K562 (cell line): ENCODE measurements around the gene VPS45. TPM values are rescaled to one million over a fixed set of nuclear protein-coding genes. Genes with fewer than 3 reads are reported as not detected.

Source experiments
- ATAC-seq: fragments of 200-7000 bp; cut with Tn5 transposase; 3 replicates; pipeline ENCODE4 v1.9.1; 2020; ENCODE audit warnings: moderate library complexity
- BruUV-seq: library from RNA; stranded (reverse); fragments of 400-500 nt; replicated peaks from 2 replicates; lab custom pipeline; 2021; lab: Mats Ljungman, UMichigan
- CTCF ChIA-PET: fragments of 300-600 bp; formaldehyde crosslinking; extraction: SDS; loops from one replicate; lab custom pipeline; 2021; ENCODE audit warnings: low intra/inter-chr PET ratio; lab: Yijun Ruan, JAX
- POLR2A ChIA-PET: fragments of 300-600, 350-650 bp; sonication (Branson Sonifier 250); formaldehyde crosslinking; extraction: SDS; loops from one replicate; lab custom pipeline; 2021; ENCODE audit warnings: antibody characterized with exemption, inconsistent platforms; lab: Yijun Ruan, JAX
- DNase-seq, 4 experiments: peaks; one replicate each; pipeline versions ENCODE4 v3.0.0 to v3.0.0-alpha.2; 2011 to 2018; ENCODE audit warnings: low spot score in 3 of 4, mixed read lengths in 3 of 4; ENCODE audit errors: extremely low read depth in 1 of 4
- FAIRE-seq: peaks from 2 replicates; lab custom pipeline; 2011; peaks lifted over from hg19 to GRCh38; lab: Jason Lieb, UNC
- H2AFZ ChIP-seq: 2 replicates; pipeline ENCODE4 v1.6.0; 2011; ENCODE audit warnings: low read depth, low read length, control low read depth, inconsistent platforms
- H3K27ac ChIP-seq: fragments of 200-600 bp; 3 replicates; pipeline ENCODE4 v1.8.0; 2011; ENCODE audit warnings: low read depth, mild to moderate bottlenecking, control low read depth, inconsistent platforms, low read length, moderate library complexity, mixed read lengths; ENCODE audit errors: extremely low read depth
- H3K27me3 ChIP-seq, 2 experiments: fragments of 300-600 bp in 1 of 2; 2 replicates in 1 of 2; 3 replicates in 1 of 2; pipeline versions ENCODE4 v1.6.0 to v1.8.0; 2011; ENCODE audit warnings: inconsistent platforms in 2 of 2, low read length in 2 of 2, mild to moderate bottlenecking in 1 of 2, mixed read lengths in 1 of 2, moderate library complexity in 1 of 2; ENCODE audit not compliant: control insufficient read depth in 2 of 2, insufficient read depth in 2 of 2
- H3K36me3 ChIP-seq: fragments of 300-600 bp; 3 replicates; pipeline ENCODE4 v1.8.0; 2011; ENCODE audit warnings: mild to moderate bottlenecking, low read length, inconsistent platforms; ENCODE audit not compliant: control insufficient read depth, insufficient read depth
- H3K4me1 ChIP-seq, 2 experiments: fragments of 200-600 bp in 1 of 2; replicated peaks in 1 of 2; 2 replicates in 1 of 2; 3 replicates in 1 of 2; pipeline versions ENCODE4 v1.5.1 to v1.8.0; 2011; ENCODE audit warnings: inconsistent platforms in 2 of 2, low read length in 2 of 2, mild to moderate bottlenecking in 1 of 2, mixed read lengths in 1 of 2, moderate library complexity in 1 of 2; ENCODE audit not compliant: control insufficient read depth in 2 of 2, insufficient read depth in 2 of 2
- H3K4me2 ChIP-seq: 2 replicates; pipeline ENCODE4 v1.6.1; 2011; ENCODE audit warnings: low read length, control low read depth, inconsistent platforms, mixed read lengths; ENCODE audit not compliant: insufficient read depth
- H3K4me3 ChIP-seq: fragments of 200-600 bp; sonication (generic), shearing (Covaris generic); 2 replicates; pipeline ENCODE4 v1.5.1; 2016; ENCODE audit warnings: control low read depth, inconsistent platforms
- H3K79me2 ChIP-seq: fragments of 200-600 bp; 3 replicates; pipeline ENCODE4 v1.8.0; 2011; ENCODE audit warnings: low read length, inconsistent platforms; ENCODE audit not compliant: control insufficient read depth, insufficient read depth
- H3K9ac ChIP-seq, 2 experiments: 2 replicates each; pipeline versions ENCODE4 v1.6.0 to v1.6.1; 2011; ENCODE audit warnings: low read depth in 2 of 2, low read length in 2 of 2, control low read depth in 1 of 2, inconsistent platforms in 1 of 2, mild to moderate bottlenecking in 1 of 2, mixed read lengths in 1 of 2; ENCODE audit not compliant: insufficient read depth in 1 of 2
- H3K9me1 ChIP-seq: one replicate; pipeline ENCODE4 v1.6.0; 2011; ENCODE audit warnings: inconsistent platforms, mild to moderate bottlenecking, low read length, moderate library complexity; ENCODE audit not compliant: control insufficient read depth, insufficient read depth
- H3K9me3 ChIP-seq: replicated peaks from 2 replicates; pipeline ENCODE4 v1.5.1; 2011; ENCODE audit warnings: low read depth, low read length, inconsistent platforms; ENCODE audit not compliant: control insufficient read depth, insufficient read depth
- H4K20me1 ChIP-seq: replicated peaks from 2 replicates; pipeline ENCODE4 v1.6.1; 2011; ENCODE audit warnings: low read length, inconsistent platforms, mixed read lengths; ENCODE audit not compliant: control insufficient read depth, insufficient read depth
- CTCF ChIP-seq, 3 experiments: IDR thresholded peaks in 2 of 3; conservative IDR thresholded peaks in 1 of 3; 2 replicates each; pipeline ENCODE4 v1.5.1; 2011 to 2012; ENCODE audit warnings: low read length in 3 of 3, mild to moderate bottlenecking in 3 of 3, control low read depth in 2 of 3, improper control_type of control experiment in 1 of 3, inconsistent platforms in 1 of 3, low read depth in 1 of 3, mixed read lengths in 1 of 3, moderate library complexity in 1 of 3; ENCODE audit not compliant: insufficient read depth in 2 of 3
- ELF4 ChIP-seq: fragments of 450-650 bp; formaldehyde crosslinking; IDR thresholded peaks from 2 replicates; pipeline ENCODE4 v1.4.0; 2022; ENCODE audit warnings: missing genetic modification characterization
- ETV1 ChIP-seq: fragments of 450-650 bp; conservative IDR thresholded peaks from 2 replicates; pipeline ENCODE4 v1.6.1; 2016; ENCODE audit warnings: missing genetic modification characterization, control low read depth, low read depth, missing compliant biosample characterization
- HMG20A ChIP-seq: fragments of 450-650 bp; formaldehyde crosslinking; conservative IDR thresholded peaks from 2 replicates; pipeline ENCODE4 v1.4.0; 2020; ENCODE audit warnings: mild to moderate bottlenecking, mixed read lengths
- L3MBTL2 ChIP-seq: fragments of 450-650 bp; IDR thresholded peaks from 2 replicates; pipeline ENCODE4 v1.6.1; 2016; ENCODE audit warnings: mild to moderate bottlenecking, moderate library complexity
- MBD1 ChIP-seq: fragments of 250-450 bp; sonication (Bioruptor Pico); IDR thresholded peaks from 2 replicates; pipeline ENCODE4 v1.8.0; 2022; ENCODE audit warnings: inconsistent platforms
- NFRKB ChIP-seq: fragments of 450-650 bp; IDR thresholded peaks from 2 replicates; pipeline ENCODE4 v1.6.1; 2016; ENCODE audit warnings: low read depth
- PHTF2 ChIP-seq: fragments of 250-450 bp; sonication (Bioruptor Pico); IDR thresholded peaks from 2 replicates; pipeline ENCODE4 v1.5.0; 2021; ENCODE audit warnings: mild to moderate bottlenecking
- STAG1 ChIP-seq: sonication (generic); formaldehyde crosslinking; IDR thresholded peaks from 2 replicates; pipeline ENCODE4 v1.5.0; 2020; ENCODE audit warnings: missing genetic modification reagents, borderline replicate concordance
- ZC3H4 ChIP-seq: sonication (generic); formaldehyde crosslinking; IDR thresholded peaks from 2 replicates; pipeline ENCODE4 v1.9.0; 2021; ENCODE audit warnings: missing genetic modification reagents, borderline replicate concordance
- ZNF175 ChIP-seq: fragments of 200-800 bp; sonication (Bioruptor generic); IDR thresholded peaks from 2 replicates; pipeline ENCODE4 v1.6.1; 2016; ENCODE audit warnings: low read depth, mild to moderate bottlenecking, missing genetic modification characterization, missing compliant biosample characterization
- ZNF592 ChIP-seq: fragments of 450-650 bp; IDR thresholded peaks from 2 replicates; pipeline ENCODE4 v1.6.1; 2017; ENCODE audit warnings: antibody characterized with exemption, mild to moderate bottlenecking
- WGBS: fragments of 100-300 bp; shearing (Covaris generic); methylation state at CpG from one replicate; pipeline ENCODE4 v1.1.6; 2016; ENCODE audit warnings: low coverage, mixed read lengths; ENCODE audit not compliant: insufficient coverage; ENCODE audit errors: missing lambda C conversion rate; 5-methylcytosine and 5-hydroxymethylcytosine counted together
- in situ Hi-C: fragments of 300-500 bp; cut with MboI; formaldehyde crosslinking; loops from 4 replicates; pipeline ENCODE4 v1.15.0; 2018; ENCODE audit warnings: inconsistent platforms, mixed read lengths
- intact Hi-C: fragments of 100-400 bp; cut with micrococcal nuclease; formaldehyde crosslinking; loops from 2 replicates; pipeline ENCODE4 v1.14.2; 2022
- polyA plus RNA-seq, 8 experiments: library from polyadenylated mRNA; depleted of rRNA in 4 of 8; stranded (reverse) in 5 of 8; unstranded in 3 of 8; fragments of >200 nt; fragmentation: Nextera tagmentation in 2 of 8; fragmentation: Illumina TruSeq in 1 of 8; extraction: Ambion mirVana in 2 of 8; extraction: Trizol in 1 of 8; gene quantifications; 2 replicates each; pipeline versions ENCODE4 v1.2.1 to v1.2.3, GENCODE V29; 2011 to 2014; ENCODE audit warnings: inconsistent platforms in 1 of 8, missing spikeins in 1 of 8
- total RNA-seq, 7 experiments: library from RNA; depleted of rRNA in 6 of 7; stranded (reverse); fragments of >200 nt in 6 of 7; fragmentation: Illumina TruSeq in 2 of 7; extraction: Trizol in 2 of 7; gene quantifications; 2 replicates each; pipeline versions ENCODE4 v1.2.1 to v1.2.3, GENCODE V29; 2011 to 2021; ENCODE audit warnings: low replicate concordance in 1 of 7

The VPS45 gene
- total and polyA plus RNA-seq, 9 of the 15 experiments (the other 6 are each of a cell fraction or from before 2014, with no cell fraction given) = 17.9 to 48.2 (median 34.4) TPM

- CTCF ChIA-PET = no interaction called here
- H3K4me3 ChIP-seq = peak overlapping the region; percentile 7; the same call in 1 of the 2 replicates
- peak; percentile 4 for ATAC-seq
- peak; percentile 71 for FAIRE-seq
- peak overlapping the region; percentile 86 for H3K4me2 ChIP-seq
- POLR2A ChIA-PET = interaction anchor here (0.6 to 6.1 kb wide), 13 partner anchors 10 to 275 kb away, joined by 3 to 57 read pairs (median 4); partner anchors contain the start of gene PLEKHO1
- no TSS peak for BruUV-seq
- peak in 1 of 4 experiments; percentile 50 for DNase-seq
- 51% methylated on average over 9 of the region's 9 CpGs for WGBS
- peak overlapping the region; percentile 51 to 82; a peak in 3 of 4 replicates for H3K9ac ChIP-seq
- no peaks in the 10 kb centered on the region for H3K79me2 ChIP-seq
- intact Hi-C loops = loop anchor here (10.0 kb wide), 1 partner anchor 267 kb away; the partner anchor contains the start of gene BOLA1
- in situ Hi-C loops = no loop called here
- peaks cover 3% of the 10 kb centered on the region for H3K9me1 ChIP-seq
- no peaks in the 10 kb centered on the region for H3K9me3 ChIP-seq
- H3K4me1 ChIP-seq = peaks cover 27 to 53% of the 10 kb centered on the region in 2 experiments
- H3K36me3 ChIP-seq = peaks cover 6% of the 10 kb centered on the region; the same call in 2 of the 3 replicates
- H4K20me1 ChIP-seq = no peaks in the 10 kb centered on the region
- H3K27me3 ChIP-seq = no peaks in the 10 kb centered on the region
- H2AFZ ChIP-seq = peak overlapping the region; percentile 91
- peak overlapping the region; percentile 95 for H3K27ac ChIP-seq
- TF ChIP-seq STAG1 (CRISPR knock-in tag) (0 out of 2 replicates have a peak, but pooled peaks have one; percentile 22), NFRKB (peak; percentile 11; the same call in 1 of the 2 replicates), ZC3H4 (CRISPR knock-in tag) (0 out of 2 replicates have a peak, but pooled peaks have one; percentile 21), ZNF175 (CRISPR knock-in tag) (0 out of 2 replicates have a peak, but pooled peaks have one; percentile 48), ELF4 (CRISPR knock-in tag) (peak; percentile 12; the same call in 1 of the 2 replicates), ZNF592 (peak; percentile 84), ETV1 (tag) (0 out of 2 replicates have a peak, but pooled peaks have one; percentile 13), L3MBTL2 (peak; percentile 52; the same call in 1 of the 2 replicates), MBD1 (0 out of 2 replicates have a peak, but pooled peaks have one; percentile 26), HMG20A (CRISPR knock-in tag) (no peak), PHTF2 (no peak), CTCF (IDR thresholded peaks at IDR 0.05 in 2 of 3, conservative IDR thresholded peaks at IDR 0.05 in 1 of 3; ENCODE audit: insufficient read depth in 2 of 3, low read depth in 1 of 3, low read length in 3 of 3) (0 out of 6 replicates have a peak, but pooled peaks of 2 of the 3 experiments have one; percentile 4 to 11)
Measured at GRCh38 chr1:150161747-150162581, 94.4 kb downstream of the VPS45 start.
